Mesenchymal stem cell (in vitro differentiated cells and primary cell): ENCODE results near the gene STX1B.

Source experiments
- DNase-seq: peaks from one replicate; pipeline ENCODE4 v3.0.0-alpha.2; 2013
- H2AFZ ChIP-seq: one replicate; pipeline ENCODE4 v1.6.1; 2013; ENCODE audit warnings: low read depth, mild to moderate bottlenecking, control low read depth, inconsistent platforms, low read length, moderate library complexity
- H2AK5ac ChIP-seq: 2 replicates; pipeline ENCODE4 v1.6.1; 2013; ENCODE audit warnings: low read length, moderate library complexity, mild to moderate bottlenecking, inconsistent platforms; ENCODE audit not compliant: severe bottlenecking
- H2BK120ac ChIP-seq: one replicate; pipeline ENCODE4 v1.6.1; 2013; ENCODE audit warnings: low read depth, mild to moderate bottlenecking, inconsistent platforms, low read length, moderate library complexity
- H2BK12ac ChIP-seq, 2 experiments: one replicate each; pipeline ENCODE4 v1.6.1; 2013; ENCODE audit warnings: inconsistent platforms in 2 of 2, low read length in 2 of 2, mild to moderate bottlenecking in 2 of 2, moderate library complexity in 2 of 2, control low read depth in 1 of 2
- H2BK15ac ChIP-seq: one replicate; pipeline ENCODE4 v1.6.1; 2013; ENCODE audit warnings: mild to moderate bottlenecking, low read depth, inconsistent platforms; ENCODE audit not compliant: poor library complexity, severe bottlenecking
- H2BK5ac ChIP-seq: 2 replicates; pipeline ENCODE4 v1.6.1; 2013; ENCODE audit warnings: low read depth, mild to moderate bottlenecking, low read length, control low read depth, inconsistent platforms; ENCODE audit not compliant: poor library complexity, severe bottlenecking
- H3K14ac ChIP-seq, 2 experiments: one replicate each; pipeline ENCODE4 v1.6.1; 2013; ENCODE audit warnings: inconsistent platforms in 2 of 2, low read length in 2 of 2, control low read depth in 1 of 2, mild to moderate bottlenecking in 1 of 2, moderate library complexity in 1 of 2
- H3K18ac ChIP-seq, 2 experiments: one replicate each; pipeline ENCODE4 v1.6.1; 2013; ENCODE audit warnings: inconsistent platforms in 2 of 2, low read length in 2 of 2, control low read depth in 1 of 2, low read depth in 1 of 2, mild to moderate bottlenecking in 1 of 2
- H3K23ac ChIP-seq, 2 experiments: one replicate each; pipeline ENCODE4 v1.6.1; 2013; ENCODE audit warnings: inconsistent platforms in 2 of 2, low read length in 2 of 2, mild to moderate bottlenecking in 2 of 2, moderate library complexity in 2 of 2, control low read depth in 1 of 2
- H3K27ac ChIP-seq: 2 replicates; pipeline ENCODE4 v1.5.1; 2013; ENCODE audit warnings: mild to moderate bottlenecking, moderate library complexity, low read length, control low read depth, inconsistent platforms; ENCODE audit not compliant: poor library complexity, severe bottlenecking
- H3K27me3 ChIP-seq, 2 experiments: 2 replicates each; pipeline versions ENCODE4 v1.6.1 to v1.7.0; 2013; ENCODE audit warnings: low read length in 2 of 2, mild to moderate bottlenecking in 2 of 2, moderate library complexity in 2 of 2, control low read depth in 1 of 2, inconsistent platforms in 1 of 2; ENCODE audit not compliant: control insufficient read depth in 1 of 2, insufficient read depth in 1 of 2
- H3K36me3 ChIP-seq, 2 experiments: 2 replicates each; pipeline versions ENCODE4 v1.6.1 to v1.7.0; 2013; ENCODE audit warnings: low read length in 2 of 2, control low read depth in 1 of 2, inconsistent platforms in 1 of 2, low read depth in 1 of 2, mild to moderate bottlenecking in 1 of 2; ENCODE audit not compliant: insufficient read depth in 2 of 2, control insufficient read depth in 1 of 2
- H3K4ac ChIP-seq, 2 experiments: one replicate each; pipeline ENCODE4 v1.6.1; 2013; ENCODE audit warnings: inconsistent platforms in 2 of 2, low read length in 2 of 2, mild to moderate bottlenecking in 2 of 2, moderate library complexity in 2 of 2, control low read depth in 1 of 2, low read depth in 1 of 2
- H3K4me1 ChIP-seq: 2 replicates; pipeline ENCODE4 v1.6.1; 2013; ENCODE audit warnings: low read depth, low read length, control low read depth; ENCODE audit not compliant: control insufficient read depth, insufficient read depth
- H3K4me2 ChIP-seq: 2 replicates; pipeline ENCODE4 v1.6.1; 2013; ENCODE audit warnings: low read length, mild to moderate bottlenecking, inconsistent platforms; ENCODE audit not compliant: poor library complexity, severe bottlenecking
- H3K4me3 ChIP-seq, 2 experiments: 2 replicates each; pipeline versions ENCODE4 v1.5.1 to v1.7.0; 2013; ENCODE audit warnings: low read length in 2 of 2, mild to moderate bottlenecking in 2 of 2, control low read depth in 1 of 2, low read depth in 1 of 2; ENCODE audit not compliant: insufficient read depth in 1 of 2
- H3K79me1 ChIP-seq: replicated peaks from 2 replicates; pipeline ENCODE4 v1.6.1; 2013; ENCODE audit warnings: mild to moderate bottlenecking, control low read depth, low read length, inconsistent platforms; ENCODE audit not compliant: poor library complexity, severe bottlenecking
- H3K9ac ChIP-seq: 2 replicates; pipeline ENCODE4 v1.7.0; 2013; ENCODE audit warnings: mild to moderate bottlenecking, low read length, moderate library complexity
- H3K9me3 ChIP-seq: 2 replicates; pipeline ENCODE4 v1.7.0; 2013; ENCODE audit warnings: mild to moderate bottlenecking, low read length; ENCODE audit not compliant: control insufficient read depth
- H4K8ac ChIP-seq: one replicate; pipeline ENCODE4 v1.6.1; 2013; ENCODE audit warnings: inconsistent platforms, mild to moderate bottlenecking, low read length, moderate library complexity
- H4K91ac ChIP-seq: one replicate; pipeline ENCODE4 v1.6.1; 2013; ENCODE audit warnings: mild to moderate bottlenecking, low read length, inconsistent platforms
- WGBS: methylation state at CpG from one replicate; pipeline ENCODE4 v1.1.7; 2013; ENCODE audit warnings: mixed read lengths; 5-methylcytosine and 5-hydroxymethylcytosine counted together

Gene STX1B

DNA sequence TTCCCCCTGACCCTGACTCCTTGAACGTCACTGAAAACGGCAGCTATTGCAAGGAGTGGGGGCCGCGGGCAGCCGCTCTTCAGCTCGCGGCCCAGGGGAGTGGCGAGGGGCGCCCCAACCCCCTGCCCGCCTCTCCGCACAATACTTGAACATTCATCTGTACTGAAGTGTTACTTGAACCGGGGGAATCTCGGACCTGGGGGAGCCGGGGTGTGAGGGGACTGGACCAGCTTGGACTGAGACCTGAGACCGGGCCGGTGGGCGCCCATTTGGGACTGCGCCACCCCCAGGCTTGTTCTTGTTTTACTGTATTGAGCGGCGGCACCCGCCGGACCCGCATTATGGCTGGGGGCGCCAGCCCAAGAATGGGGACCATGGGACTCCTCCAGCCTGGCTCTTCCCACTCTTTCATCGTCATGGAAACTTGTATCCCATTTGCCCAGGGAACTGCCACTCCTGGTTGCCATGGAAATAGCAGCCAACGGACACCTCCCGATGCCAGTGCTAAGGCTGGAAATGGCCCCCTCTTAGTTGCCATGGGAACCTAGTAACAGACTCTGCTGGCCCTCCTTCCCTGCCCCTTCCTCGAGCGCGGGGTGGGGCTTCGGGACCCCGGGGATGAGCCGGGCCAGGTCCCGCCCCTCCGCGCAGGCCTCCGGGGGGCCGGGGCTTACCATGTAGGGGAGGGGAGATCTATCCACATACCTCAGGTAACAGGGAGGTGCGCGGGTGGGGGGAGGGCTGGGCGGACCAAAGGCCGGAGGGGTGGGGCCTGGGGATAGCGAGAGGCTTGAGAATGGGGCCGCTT, 62.4 kb downstream of the STX1B start:
- peak; percentile 100 for DNase-seq
- H2BK120ac ChIP-seq = peak overlapping the region; percentile 95
- H3K27me3 ChIP-seq = no peaks in the 10 kb centered on the region
- WGBS = 19% methylated on average over 42 of the region's 44 CpGs
- peak overlapping the region in 1 of 2 experiments; percentile 54 for H2BK12ac ChIP-seq
- H3K4ac ChIP-seq = peak overlapping the region in 1 of 2 experiments; percentile 99
- peak overlapping the region; percentile 74 for H3K4me2 ChIP-seq
- H3K14ac ChIP-seq = no peak overlapping the region
- peaks cover 22% of the 10 kb centered on the region for H3K4me1 ChIP-seq
- H3K18ac ChIP-seq = peak overlapping the region in 1 of 2 experiments; percentile 86
- peak overlapping the region; percentile 66 for H4K91ac ChIP-seq
- H3K36me3 ChIP-seq = peaks cover 34 to 37% of the 10 kb centered on the region in 2 experiments
- no peak overlapping the region for H2AFZ ChIP-seq
- H2AK5ac ChIP-seq = no peak overlapping the region
- no peaks in the 10 kb centered on the region for H3K9me3 ChIP-seq
- peak overlapping the region; percentile 52 for H2BK15ac ChIP-seq
- peak overlapping the region; percentile 98 for H3K9ac ChIP-seq
- H3K23ac ChIP-seq = no peak overlapping the region
- H3K79me1 ChIP-seq = peaks cover 24% of the 10 kb centered on the region
- H4K8ac ChIP-seq = peak overlapping the region; percentile 19
- H2BK5ac ChIP-seq = no peak overlapping the region
- peak overlapping the region; percentile 82 to 99 for H3K4me3 ChIP-seq
- H3K27ac ChIP-seq = no peak overlapping the region

DNA sequence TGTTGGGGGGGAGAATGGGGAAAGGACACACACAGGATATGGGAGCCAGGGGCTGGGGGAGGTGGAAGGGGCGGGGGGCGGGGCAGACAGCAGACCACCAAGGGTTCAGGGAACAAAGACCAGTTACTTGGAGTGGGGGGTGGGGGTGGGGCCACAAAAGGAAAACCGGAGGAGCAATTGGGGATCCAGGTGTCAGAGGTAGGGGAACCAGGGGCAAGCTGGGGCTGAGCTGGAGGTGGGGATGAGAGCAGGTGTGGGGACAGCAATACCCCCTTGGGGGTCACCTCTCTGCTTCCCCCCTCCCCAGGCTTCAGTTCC, 62.9 kb downstream of the STX1B start:
- peaks cover 27% of the 10 kb centered on the region for H3K79me1 ChIP-seq
- no peak overlapping the region for H3K4me2 ChIP-seq
- H3K23ac ChIP-seq = no peak overlapping the region
- H3K4ac ChIP-seq = no peak overlapping the region
- H3K36me3 ChIP-seq = peaks cover 38 to 41% of the 10 kb centered on the region in 2 experiments
- no peak overlapping the region for H3K18ac ChIP-seq
- DNase-seq = no peak
- peak overlapping the region; percentile 66 for H4K91ac ChIP-seq
- H3K14ac ChIP-seq = no peak overlapping the region
- H2BK5ac ChIP-seq = no peak overlapping the region
- no peaks in the 10 kb centered on the region for H3K9me3 ChIP-seq
- H3K4me1 ChIP-seq = peaks cover 21% of the 10 kb centered on the region
- H3K9ac ChIP-seq = peak overlapping the region; percentile 98
- H3K27me3 ChIP-seq = no peaks in the 10 kb centered on the region
- peak overlapping the region; percentile 15 for H2BK120ac ChIP-seq
- H3K4me3 ChIP-seq = no peak overlapping the region
- H2BK12ac ChIP-seq = no peak overlapping the region
- no peak overlapping the region for H2AFZ ChIP-seq
- H4K8ac ChIP-seq = peak overlapping the region; percentile 19
- H2AK5ac ChIP-seq = no peak overlapping the region
- peak overlapping the region; percentile 26 for H2BK15ac ChIP-seq
- no peak overlapping the region for H3K27ac ChIP-seq
- WGBS = 46% methylated on average over 3 of the region's 3 CpGs

- no peak overlapping the region for H2BK12ac ChIP-seq
- no peak overlapping the region for H3K9ac ChIP-seq
- peaks cover 32% of the 10 kb centered on the region for H3K79me1 ChIP-seq
- no peak overlapping the region for H4K8ac ChIP-seq
- DNase-seq = no peak
- H3K9me3 ChIP-seq = no peaks in the 10 kb centered on the region
- H2AK5ac ChIP-seq = no peak overlapping the region
- H4K91ac ChIP-seq = peak overlapping the region; percentile 52
- H3K18ac ChIP-seq = no peak overlapping the region
- H2BK15ac ChIP-seq = no peak overlapping the region
- no peak overlapping the region for H2AFZ ChIP-seq
- 93% methylated on average over 38 of the region's 38 CpGs for WGBS
- H2BK5ac ChIP-seq = no peak overlapping the region
- H3K14ac ChIP-seq = no peak overlapping the region
- no peaks in the 10 kb centered on the region for H3K27me3 ChIP-seq
- peaks cover 43 to 46% of the 10 kb centered on the region in 2 experiments for H3K36me3 ChIP-seq
- no peak overlapping the region for H3K23ac ChIP-seq
- H3K4me1 ChIP-seq = peaks cover 25% of the 10 kb centered on the region
- no peak overlapping the region for H2BK120ac ChIP-seq
- no peak overlapping the region for H3K4me2 ChIP-seq
- H3K27ac ChIP-seq = no peak overlapping the region
- H3K4ac ChIP-seq = no peak overlapping the region
- H3K4me3 ChIP-seq = no peak overlapping the region
These were observed 63.5 kb downstream of the STX1B start for GRCh38 chr16:30946671-30947540.

- Histone ChIP-seq H3K27me3 (no peaks in the 10 kb centered on the region), H4K91ac (no peak overlapping the region), H3K79me1 (peaks cover 30% of the 10 kb centered on the region), H2AK5ac (no peak overlapping the region), H2BK15ac (no peak overlapping the region), H3K27ac (no peak overlapping the region), H3K4me2 (no peak overlapping the region), H3K9ac (no peak overlapping the region), H3K4me1 (peaks cover 22% of the 10 kb centered on the region), H3K14ac (no peak overlapping the region), H2BK12ac (no peak overlapping the region), H3K36me3 (peaks cover 38 to 51% of the 10 kb centered on the region in 2 experiments), H3K4ac (no peak overlapping the region), H3K18ac (no peak overlapping the region), H4K8ac (no peak overlapping the region), H2BK5ac (no peak overlapping the region), H2AFZ (no peak overlapping the region), H3K23ac (no peak overlapping the region), H3K9me3 (no peaks in the 10 kb centered on the region), H3K4me3 (no peak overlapping the region), H2BK120ac (no peak overlapping the region)
- no peak for DNase-seq
These were observed 66.1 kb downstream of the STX1B start for GRCh38 chr16:30944352-30944751.
